PC-3 (cell line): Measurements from ENCODE around the gene SKOR2. TPM values are rescaled to one million over a fixed set of nuclear protein-coding genes. Genes with fewer than 3 reads are reported as not detected.

Source experiments
- ATAC-seq: fragments of 200-7000 bp; cut with Tn5 transposase; 2 replicates; pipeline ENCODE4 v1.9.1; 2020; ENCODE audit warnings: mild to moderate bottlenecking, moderate library complexity
- BruUV-seq: library from RNA; stranded (reverse); fragments of 400-500 nt; replicated peaks from 2 replicates; lab custom pipeline; 2021; lab: Mats Ljungman, UMichigan
- CTCF ChIA-PET: fragments of 300-600 bp; sonication (Branson Sonifier 250); formaldehyde crosslinking; loops from one replicate; lab custom pipeline; 2022; ENCODE audit warnings: antibody characterized with exemption; lab: Charles Lee
- POLR2A ChIA-PET: fragments of 300-600 bp; sonication (Branson Sonifier 250); formaldehyde crosslinking; loops from one replicate; lab custom pipeline; 2022; ENCODE audit warnings: antibody characterized with exemption; ENCODE audit not compliant: unreplicated experiment; lab: Charles Lee
- DNase-seq: peaks from one replicate; pipeline ENCODE4 v3.0.0-alpha.2; 2015
- H2AFZ ChIP-seq: fragments of 300-600 bp; sonication (generic); 2 replicates; pipeline ENCODE4 v1.6.0; 2016; ENCODE audit warnings: antibody characterized with exemption, low read length
- H3F3A ChIP-seq: fragments of 300-600 bp; sonication (generic); one replicate; pipeline ENCODE4 v1.6.0; 2017; ENCODE audit warnings: antibody characterized with exemption, low read length, control low read depth, mild to moderate bottlenecking; ENCODE audit not compliant: unreplicated experiment
- H3K27ac ChIP-seq: fragments of 300-600 bp; sonication (generic); 2 replicates; pipeline ENCODE4 v1.5.1; 2016; ENCODE audit warnings: mild to moderate bottlenecking, low read length
- H3K27me3 ChIP-seq: fragments of 300-600 bp; sonication (generic); 2 replicates; pipeline ENCODE4 v1.6.1; 2016; ENCODE audit warnings: low read length, mixed read lengths
- H3K36me3 ChIP-seq: fragments of 300-600 bp; sonication (generic); 2 replicates; pipeline ENCODE4 v1.6.1; 2016; ENCODE audit warnings: low read depth, mixed run types, low read length, mixed read lengths
- H3K4me1 ChIP-seq: fragments of 300-600 bp; sonication (generic); 2 replicates; pipeline ENCODE4 v1.5.1; 2016; ENCODE audit warnings: low read length; ENCODE audit not compliant: insufficient read depth
- H3K4me2 ChIP-seq: fragments of 300-600 bp; sonication (generic); 2 replicates; pipeline ENCODE4 v1.6.0; 2016; ENCODE audit warnings: low read length
- H3K4me3 ChIP-seq: fragments of 300-600 bp; sonication (generic); 2 replicates; pipeline ENCODE4 v1.5.1; 2016; ENCODE audit warnings: mild to moderate bottlenecking, low read length, mixed read lengths
- H3K79me2 ChIP-seq: fragments of 300-600 bp; sonication (generic); 2 replicates; pipeline ENCODE4 v1.6.1; 2017; ENCODE audit warnings: low read length, mixed read lengths
- H3K9ac ChIP-seq: fragments of 300-600 bp; sonication (generic); 2 replicates; pipeline ENCODE4 v1.6.0; 2016; ENCODE audit warnings: mild to moderate bottlenecking, low read length
- H3K9me2 ChIP-seq: fragments of 300-600 bp; sonication (generic); replicated peaks from 2 replicates; pipeline ENCODE4 v1.6.1; 2016; ENCODE audit warnings: mixed run types, low read length, mixed read lengths
- H3K9me3 ChIP-seq: fragments of 300-600 bp; sonication (generic); 2 replicates; pipeline ENCODE4 v1.6.1; 2016; ENCODE audit warnings: low read length, mixed read lengths
- H4K20me1 ChIP-seq: fragments of 300-600 bp; sonication (generic); 2 replicates; pipeline ENCODE4 v1.6.1; 2016; ENCODE audit warnings: low read length, mixed read lengths
- CTCF ChIP-seq: fragments of 300-600 bp; sonication (generic); conservative IDR thresholded peaks from 2 replicates; pipeline ENCODE4 v1.5.1; 2017; ENCODE audit warnings: antibody characterized with exemption, low read depth, mild to moderate bottlenecking, low read length
- EZH2 ChIP-seq: fragments of 300-600 bp; sonication (generic); IDR thresholded peaks from one replicate; pipeline ENCODE4 v1.6.1; 2017; ENCODE audit warnings: antibody characterized with exemption, mild to moderate bottlenecking, low read length; ENCODE audit not compliant: unreplicated experiment
- EZH2phosphoT487 ChIP-seq: fragments of 300-600 bp; sonication (generic); IDR thresholded peaks from 2 replicates; pipeline ENCODE4 v1.6.1; 2018; ENCODE audit warnings: mild to moderate bottlenecking, antibody characterized with exemption, low read length, borderline replicate concordance
- intact Hi-C: fragments of 100-400 bp; cut with micrococcal nuclease; formaldehyde crosslinking; loops from 2 replicates; pipeline ENCODE4 v1.9.0; 2023
- total RNA-seq: library from RNA; depleted of rRNA; stranded (reverse); fragments of >200 nt; gene quantifications from 2 replicates; pipeline ENCODE4 v1.2.3, GENCODE V29; 2014

The SKOR2 gene
- total RNA-seq, 1 experiment from 2014 or later: not detected

- no TSS peak for BruUV-seq
- Histone ChIP-seq H3K36me3 (no peaks in the 10 kb centered on the region), H3K27ac (no peak overlapping the region), H3K9ac (no peak overlapping the region), H3K9me2 (no peaks in the 10 kb centered on the region), H3K4me1 (no peaks in the 10 kb centered on the region), H3K9me3 (no peaks in the 10 kb centered on the region), H3K79me2 (no peaks in the 10 kb centered on the region), H2AFZ (no peak overlapping the region), H3K4me2 (no peak overlapping the region), H4K20me1 (no peaks in the 10 kb centered on the region), H3K27me3 (peaks cover 15% of the 10 kb centered on the region; the same call in 1 of the 2 replicates), H3F3A (no peaks in the 10 kb centered on the region), H3K4me3 (no peak overlapping the region)
- POLR2A ChIA-PET: no interaction called here
- DNase-seq: no peak
- intact Hi-C loops: no loop called here
- CTCF ChIA-PET: no interaction called here
- TF ChIP-seq EZH2phosphoT487 (no peak), CTCF (no peak), EZH2 (no peak)
- no peak for ATAC-seq
These were observed 7.4 kb downstream of the SKOR2 start for GRCh38 chr18:47244086-47244485.

- Histone ChIP-seq H4K20me1 (no peaks in the 10 kb centered on the region), H3K4me1 (no peaks in the 10 kb centered on the region), H3K36me3 (no peaks in the 10 kb centered on the region), H3K9ac (no peak overlapping the region), H3K9me3 (no peaks in the 10 kb centered on the region), H2AFZ (no peak overlapping the region), H3K4me3 (no peak overlapping the region), H3K27me3 (0 out of 2 replicates have a peak, but pooled peaks cover 4% of the 10 kb centered on the region), H3K9me2 (no peaks in the 10 kb centered on the region), H3K79me2 (no peaks in the 10 kb centered on the region), H3K27ac (no peak overlapping the region), H3K4me2 (no peak overlapping the region), H3F3A (no peaks in the 10 kb centered on the region)
- BruUV-seq: no TSS peak
- TF ChIP-seq CTCF (no peak), EZH2 (no peak), EZH2phosphoT487 (no peak)
- ATAC-seq (no peak), DNase-seq (no peak)
- ChIA-PET CTCF (no interaction called here), POLR2A (no interaction called here)
- intact Hi-C loops: no loop called here
These were observed 16.4 kb downstream of the SKOR2 start for GRCh38 chr18:47235096-47235495.

GRCh38 chr18:47226660-47227059 lies 24.8 kb downstream of the SKOR2 start:
- no TSS peak for BruUV-seq
- no peak for ATAC-seq
- no peak overlapping the region for H2AFZ ChIP-seq

More at GRCh38 chr18:47226660-47227059, 24.8 kb downstream of the SKOR2 start:
- Histone ChIP-seq H3K4me1 (no peaks in the 10 kb centered on the region), H3K27me3 (peaks cover 6% of the 10 kb centered on the region; the same call in 1 of the 2 replicates), H3K36me3 (no peaks in the 10 kb centered on the region), H3K9me3 (no peaks in the 10 kb centered on the region), H3K79me2 (no peaks in the 10 kb centered on the region), H3F3A (no peaks in the 10 kb centered on the region), H3K4me3 (no peak overlapping the region), H4K20me1 (no peaks in the 10 kb centered on the region), H3K9ac (no peak overlapping the region), H3K4me2 (no peak overlapping the region), H3K9me2 (no peaks in the 10 kb centered on the region), H3K27ac (no peak overlapping the region)
- ChIA-PET CTCF (no interaction called here), POLR2A (no interaction called here)
- no peak for DNase-seq
- intact Hi-C loops: no loop called here
- no peak for TF ChIP-seq CTCF
- TF ChIP-seq EZH2phosphoT487: no peak
- no peak for TF ChIP-seq EZH2
